ENCODE measurements around the gene DBP.

- TF ChIP-seq, protein P1, sequence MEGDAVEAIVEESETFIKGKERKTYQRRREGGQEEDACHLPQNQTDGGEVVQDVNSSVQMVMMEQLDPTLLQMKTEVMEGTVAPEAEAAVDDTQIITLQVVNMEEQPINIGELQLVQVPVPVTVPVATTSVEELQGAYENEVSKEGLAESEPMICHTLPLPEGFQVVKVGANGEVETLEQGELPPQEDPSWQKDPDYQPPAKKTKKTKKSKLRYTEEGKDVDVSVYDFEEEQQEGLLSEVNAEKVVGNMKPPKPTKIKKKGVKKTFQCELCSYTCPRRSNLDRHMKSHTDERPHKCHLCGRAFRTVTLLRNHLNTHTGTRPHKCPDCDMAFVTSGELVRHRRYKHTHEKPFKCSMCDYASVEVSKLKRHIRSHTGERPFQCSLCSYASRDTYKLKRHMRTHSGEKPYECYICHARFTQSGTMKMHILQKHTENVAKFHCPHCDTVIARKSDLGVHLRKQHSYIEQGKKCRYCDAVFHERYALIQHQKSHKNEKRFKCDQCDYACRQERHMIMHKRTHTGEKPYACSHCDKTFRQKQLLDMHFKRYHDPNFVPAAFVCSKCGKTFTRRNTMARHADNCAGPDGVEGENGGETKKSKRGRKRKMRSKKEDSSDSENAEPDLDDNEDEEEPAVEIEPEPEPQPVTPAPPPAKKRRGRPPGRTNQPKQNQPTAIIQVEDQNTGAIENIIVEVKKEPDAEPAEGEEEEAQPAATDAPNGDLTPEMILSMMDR (IDR thresholded peaks at IDR 0.05; ENCODE audit: low read length): no peak
- TF ChIP-seq EZH2 (IDR thresholded peaks at IDR 0.05; ENCODE audit: borderline replicate concordance, low read length): no peak
Observed at GRCh38 chr19:48607359-48607755, 29.8 kb downstream of the DBP start.

Measured in OCI-LY1 (cell line).